Brain microvascular endothelial cell (primary cell): ENCODE data around the gene CXCL14.

Experiments used
- DNase-seq: peaks from one replicate; pipeline ENCODE4 v3.0.0-alpha.2; 2020
- H3K27ac ChIP-seq: fragments of 250-450 bp; sonication (Bioruptor Pico); 2 replicates; pipeline ENCODE4 v1.5.1; 2020; ENCODE audit warnings: mild to moderate bottlenecking, moderate library complexity
- H3K27me3 ChIP-seq: fragments of 250-450 bp; sonication (Bioruptor Pico); replicated peaks from 2 replicates; pipeline ENCODE4 v1.5.1; 2020; ENCODE audit warnings: mild to moderate bottlenecking
- H3K36me3 ChIP-seq: fragments of 250-450 bp; sonication (Bioruptor Pico); replicated peaks from 2 replicates; pipeline ENCODE4 v1.5.1; 2020; ENCODE audit warnings: mild to moderate bottlenecking
- H3K4me3 ChIP-seq: 2 replicates; pipeline ENCODE4 v1.5.1; 2011; ENCODE audit warnings: low read depth, mild to moderate bottlenecking, control low read depth, low read length, moderate library complexity
- CTCF ChIP-seq: IDR thresholded peaks from 2 replicates; pipeline ENCODE4 v1.5.1; 2011; ENCODE audit warnings: low read depth, mild to moderate bottlenecking, moderate library complexity, low read length, control low read depth, inconsistent platforms; ENCODE audit errors: missing control alignments
- in situ Hi-C: cut with HindIII; loops from 2 replicates; pipeline ENCODE4 v1.10.0; 2017; ENCODE audit warnings: low sequenced_read_pairs, low pct_ligation_motif_present

Gene CXCL14

GRCh38 chr5:135600152-135600570, 21.4 kb upstream of the CXCL14 start:
- H3K27me3 ChIP-seq, result no peaks in the 10 kb centered on the region
- in situ Hi-C loops, result no loop called here

GRCh38 chr5:135599421-135600151, 20.8 kb upstream of the CXCL14 start:
- in situ Hi-C loops, result no loop called here
- H3K4me3 ChIP-seq, result no peak overlapping the region
- TF ChIP-seq CTCF, result no peak
- no peak for DNase-seq
- no peaks in the 10 kb centered on the region for H3K36me3 ChIP-seq
- no peak overlapping the region for H3K27ac ChIP-seq
- no peaks in the 10 kb centered on the region for H3K27me3 ChIP-seq

More at GRCh38 chr5:135600152-135600570, 21.4 kb upstream of the CXCL14 start:
- no peak overlapping the region for H3K4me3 ChIP-seq
- no peaks in the 10 kb centered on the region for H3K36me3 ChIP-seq
- DNase-seq, result no peak
- TF ChIP-seq CTCF, result no peak
- no peak overlapping the region for H3K27ac ChIP-seq

GRCh38 chr5:135598691-135599395, 20.1 kb upstream of the CXCL14 start:
- in situ Hi-C loops, result no loop called here
- Histone ChIP-seq H3K27ac (no peak overlapping the region), H3K27me3 (no peaks in the 10 kb centered on the region), H3K4me3 (no peak overlapping the region), H3K36me3 (no peaks in the 10 kb centered on the region)
- DNase-seq, result no peak
- no peak for TF ChIP-seq CTCF

- Histone ChIP-seq H3K36me3 (no peaks in the 10 kb centered on the region), H3K27ac (no peak overlapping the region), H3K27me3 (no peaks in the 10 kb centered on the region), H3K4me3 (no peak overlapping the region)
- no peak for DNase-seq
- in situ Hi-C loops, result no loop called here
- TF ChIP-seq CTCF, result no peak
These were observed 18.0 kb upstream of the CXCL14 start for GRCh38 chr5:135596788-135597187.

- no peak for TF ChIP-seq CTCF
- Histone ChIP-seq H3K36me3 (no peaks in the 10 kb centered on the region), H3K4me3 (no peak overlapping the region), H3K27me3 (no peaks in the 10 kb centered on the region), H3K27ac (no peak overlapping the region)
- in situ Hi-C loops, result no loop called here
- DNase-seq, result no peak
These were observed 17.5 kb upstream of the CXCL14 start for GRCh38 chr5:135596157-135596763.
